HG03460 (cell line): ENCODE data around the gene ASB6.
"Not testable (repeated sequence)": the region's sequence is repeated elsewhere in the genome, so short reads cannot be mapped to it uniquely, and the experiment has no call there.

Source experiments
- ATAC-seq: cut with Tn5 transposase; IDR thresholded peaks from one replicate; pipeline ENCODE4 v1.9.1; 2021; ENCODE audit not compliant: unreplicated experiment

ASB6 gene

DNA sequence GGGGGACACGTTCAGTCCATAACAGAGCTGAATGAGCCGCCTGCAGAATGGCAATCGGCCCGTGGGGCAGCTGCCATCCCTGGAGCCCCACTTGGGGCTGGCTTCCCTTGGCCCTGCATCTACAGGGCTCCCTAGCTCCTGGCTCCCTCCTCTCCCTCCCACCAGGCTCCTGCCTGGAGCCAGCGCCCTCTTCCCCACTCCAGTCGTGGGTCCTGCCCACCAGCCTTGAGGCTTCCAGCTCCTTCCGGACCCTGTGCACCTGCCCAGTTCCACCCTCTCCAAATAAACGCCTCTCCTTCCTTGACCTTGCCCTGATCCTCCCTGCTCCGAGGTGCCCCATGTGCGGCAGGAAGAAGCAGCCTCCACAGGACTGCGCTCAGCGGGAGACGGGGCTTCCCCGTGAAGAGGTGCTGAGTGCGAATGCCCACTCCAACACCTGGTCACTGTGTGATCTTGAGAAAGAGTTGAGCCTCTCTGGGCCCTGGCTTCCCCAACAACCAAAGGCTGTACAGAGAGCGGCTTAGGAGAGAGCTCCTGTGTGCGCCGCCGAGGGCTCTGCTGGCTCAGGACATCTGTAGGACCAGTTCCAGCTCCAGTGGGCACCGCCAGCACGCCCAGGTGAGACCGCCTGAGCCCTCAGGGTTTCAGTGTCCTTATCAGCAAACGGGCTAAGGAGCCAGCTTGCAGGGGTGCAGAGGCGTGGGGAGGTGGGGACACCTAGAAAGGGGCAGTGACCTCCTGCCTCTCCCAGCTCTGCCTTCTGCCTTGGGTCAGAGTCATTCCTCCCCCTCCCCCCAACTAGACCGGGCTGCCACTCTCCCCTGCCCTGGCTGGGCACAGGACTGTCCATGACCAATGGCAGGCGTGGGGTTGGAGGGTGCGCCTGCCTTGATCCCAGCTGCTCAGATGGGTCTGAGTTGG is 33.1 kb downstream of the ASB6 start:
- ATAC-seq: no peak

DNA sequence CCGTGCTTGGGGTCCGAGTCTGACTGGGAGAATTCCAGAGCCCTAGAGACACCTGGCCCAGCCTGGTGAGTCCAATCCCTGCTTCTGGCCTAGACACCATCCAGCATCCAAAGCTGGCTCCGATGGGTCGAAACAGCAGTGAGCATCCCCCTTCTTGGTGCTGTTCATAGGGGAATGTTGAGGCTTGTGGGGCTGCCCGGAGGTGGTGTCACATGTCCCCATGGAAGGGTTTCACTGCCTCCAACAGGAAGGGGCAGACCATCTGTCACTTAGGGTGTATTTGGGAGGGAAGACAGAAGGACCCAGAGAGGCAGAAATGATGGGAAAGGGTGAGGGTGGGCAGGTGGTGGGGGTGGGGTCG is 34.9 kb downstream of the ASB6 start:
- no peak for ATAC-seq

DNA sequence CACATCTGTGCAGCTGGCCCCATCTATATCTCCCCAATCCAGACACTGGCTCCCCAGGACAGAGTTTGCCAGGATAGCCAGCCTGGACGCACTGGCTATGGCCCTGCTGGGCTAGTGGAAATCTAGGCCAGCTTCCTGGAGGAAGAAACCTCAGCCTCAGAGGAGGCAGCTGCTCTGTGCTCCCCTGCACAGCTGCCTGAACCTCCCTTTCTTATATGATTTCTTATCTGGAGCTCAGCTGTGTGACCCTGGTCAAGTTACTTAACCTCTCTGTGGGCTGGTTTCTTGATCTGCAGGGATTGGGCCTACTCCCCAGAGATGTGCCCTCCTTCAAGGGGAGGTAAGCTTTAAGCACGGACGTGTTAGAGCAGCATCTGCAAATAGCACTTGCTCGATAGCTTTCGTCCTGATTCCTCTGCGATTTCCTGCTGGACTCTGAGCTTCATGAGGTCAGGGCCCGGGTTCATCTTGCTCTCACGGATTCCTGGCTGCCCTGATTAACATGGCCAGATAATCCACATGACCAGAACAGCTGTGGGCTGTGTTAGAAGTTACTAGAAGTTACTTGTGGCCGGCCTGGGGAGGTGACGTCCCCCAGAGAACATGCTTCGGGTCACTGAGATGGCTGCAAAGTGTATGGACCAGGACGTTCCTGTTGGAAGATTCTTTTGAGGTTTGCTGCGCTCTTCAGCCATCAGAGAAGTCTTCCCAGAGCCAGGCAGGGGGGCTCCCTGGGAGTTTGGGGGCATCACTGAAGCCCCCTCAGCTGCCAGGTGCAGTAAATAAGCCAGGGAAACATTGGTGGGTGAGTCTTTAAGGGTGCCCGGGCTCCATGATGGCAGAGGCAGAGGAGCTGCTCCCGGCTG is 35.6 kb downstream of the ASB6 start:
- ATAC-seq: no peak

DNA sequence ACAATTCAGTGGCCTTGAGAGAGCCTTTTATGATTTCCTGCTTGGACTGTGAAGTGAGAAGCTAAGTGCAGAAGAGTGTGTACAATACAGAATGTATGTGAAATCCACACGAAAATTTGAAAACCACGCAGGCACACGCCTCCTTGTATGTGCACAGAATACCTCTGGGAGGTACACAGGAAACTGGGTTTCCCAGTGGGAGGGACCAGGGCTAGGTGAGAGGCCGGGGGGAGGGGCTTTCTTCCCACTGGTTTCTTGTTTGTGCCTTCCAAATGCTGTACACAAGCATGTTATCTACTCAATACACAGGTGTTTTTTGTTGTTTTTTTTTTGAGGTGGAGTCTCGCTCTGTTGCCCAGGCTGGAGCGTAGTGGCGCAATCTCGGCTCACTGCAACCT is 37.2 kb downstream of the ASB6 start:
- no peak for ATAC-seq

DNA sequence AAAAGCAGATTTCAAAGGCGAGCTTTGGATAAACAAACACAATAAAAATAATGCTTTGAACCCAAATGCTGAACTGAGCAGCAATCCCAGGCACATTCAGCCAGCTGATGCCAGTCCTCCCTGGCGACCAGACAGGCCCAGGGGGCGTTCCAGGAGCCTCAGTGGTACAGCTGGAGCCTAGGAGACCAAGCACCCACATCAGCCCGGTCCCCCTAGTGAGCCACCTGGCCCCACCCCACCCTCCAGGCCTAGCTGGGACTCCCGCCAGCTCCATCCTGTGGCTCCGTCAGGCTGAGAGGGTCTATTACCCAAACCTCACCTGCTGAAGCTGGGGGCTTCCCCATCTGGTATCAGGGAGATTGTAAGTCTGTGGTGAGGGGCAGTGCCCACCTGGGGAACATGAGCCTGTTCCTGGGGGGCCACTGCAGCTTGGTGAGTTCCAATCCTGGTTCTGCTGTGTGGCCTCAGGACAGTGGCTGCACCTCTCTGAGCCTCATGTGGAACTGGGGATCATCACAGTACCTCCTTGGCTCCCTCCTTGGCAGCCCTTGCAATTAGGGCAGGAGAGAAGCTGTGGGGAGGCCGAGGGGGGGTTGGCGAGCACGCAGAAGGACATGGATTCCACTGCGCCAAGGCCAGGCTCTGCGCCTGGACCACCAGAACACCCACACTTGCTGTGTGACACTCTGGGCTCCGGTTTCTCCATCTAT is 37.7 kb downstream of the ASB6 start:
- ATAC-seq: no peak

DNA sequence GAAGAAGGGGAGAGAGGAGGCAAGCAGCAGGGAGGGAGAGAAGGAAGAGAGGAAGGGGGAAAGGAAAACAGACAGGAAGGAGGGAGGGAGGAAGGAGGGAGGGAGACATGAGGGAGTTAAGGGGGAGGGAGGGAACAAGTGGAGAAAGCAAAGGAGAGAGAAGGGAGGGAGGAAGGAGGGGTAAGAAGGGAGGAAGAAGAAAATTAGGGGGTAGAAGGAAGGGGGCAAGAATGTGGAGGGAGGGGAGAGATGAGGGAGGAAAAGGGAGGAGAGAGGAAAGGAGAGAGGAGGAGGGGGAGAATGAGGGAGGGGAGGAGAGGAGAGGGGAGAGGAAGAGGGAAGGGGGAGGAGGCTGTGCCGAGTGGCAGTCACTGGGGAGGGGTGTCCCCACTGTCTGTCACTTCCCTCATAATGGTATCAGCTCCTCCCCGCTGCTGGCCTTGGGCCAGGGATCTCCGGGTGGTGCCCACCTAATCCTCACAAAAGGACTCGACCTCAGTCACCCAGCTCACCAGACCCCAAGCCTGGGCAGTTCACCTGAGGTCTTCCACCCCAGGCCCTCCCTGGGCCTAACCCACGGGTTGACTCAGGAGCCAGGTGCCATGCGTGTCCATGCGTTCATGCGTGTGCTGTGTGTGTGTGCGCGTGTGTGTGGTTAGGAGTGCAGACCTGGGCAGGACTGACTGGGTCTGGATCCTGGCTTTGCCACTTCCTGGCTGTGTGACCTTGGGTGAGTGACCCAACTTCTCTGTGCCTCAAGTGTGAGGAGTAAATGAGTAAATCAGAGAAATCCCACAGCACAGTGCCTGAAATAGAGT is 39.1 kb downstream of the ASB6 start:
- no peak for ATAC-seq

DNA sequence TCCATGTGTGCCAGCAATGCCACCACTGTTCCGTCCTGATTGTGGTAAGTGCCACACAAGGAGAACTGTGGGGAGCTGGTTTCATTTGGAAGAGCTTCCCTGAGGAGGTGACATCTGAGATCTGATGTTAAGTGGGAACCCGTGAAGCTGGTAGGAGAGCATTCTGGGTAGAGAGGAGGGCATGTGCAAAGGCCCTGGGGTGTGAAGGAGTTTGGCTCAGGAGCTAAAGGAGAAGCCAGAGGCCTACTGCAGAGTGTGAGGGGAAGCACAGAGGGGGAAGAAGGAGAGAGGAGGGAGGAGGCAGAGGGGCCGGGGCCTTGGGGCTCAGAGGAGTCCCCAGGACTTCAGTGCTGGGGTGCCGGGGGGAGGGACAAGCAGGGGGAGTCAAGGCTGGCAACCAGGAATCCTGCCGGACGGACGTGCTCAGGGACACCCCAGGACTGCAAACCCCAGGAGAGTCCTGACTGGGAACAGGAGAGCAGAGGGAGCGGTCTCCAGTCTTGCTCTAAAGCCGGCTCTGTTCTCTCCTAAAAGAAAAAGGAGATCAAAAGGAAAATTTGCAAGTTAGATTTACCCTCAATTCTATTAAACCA is 40.8 kb downstream of the ASB6 start:
- no peak for ATAC-seq

DNA sequence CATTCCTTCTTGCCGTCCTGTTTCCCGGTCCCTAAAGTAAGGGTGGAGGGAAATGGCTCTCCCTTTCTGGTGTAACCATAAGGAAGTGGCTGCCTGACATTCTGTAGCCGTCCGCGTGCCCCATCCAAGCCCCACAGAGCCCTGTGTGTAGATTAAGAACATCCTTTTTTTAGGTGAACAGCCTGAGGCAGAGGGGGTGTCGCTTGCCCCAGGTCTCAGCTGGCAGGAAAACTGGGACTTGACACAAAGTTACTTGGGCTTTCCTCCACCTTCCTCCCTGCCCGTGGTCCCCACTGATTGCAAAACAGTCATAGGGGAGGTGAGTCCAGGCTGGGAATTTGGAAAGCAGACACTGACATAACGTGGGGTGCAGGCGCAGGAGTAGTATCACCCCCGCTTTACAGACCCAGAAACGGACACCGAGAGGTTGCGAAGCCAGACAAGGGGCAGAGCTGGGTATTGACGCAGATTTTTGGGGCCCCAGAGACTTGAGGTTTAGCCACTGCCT is 43.8 kb downstream of the ASB6 start:
- no peak for ATAC-seq

DNA sequence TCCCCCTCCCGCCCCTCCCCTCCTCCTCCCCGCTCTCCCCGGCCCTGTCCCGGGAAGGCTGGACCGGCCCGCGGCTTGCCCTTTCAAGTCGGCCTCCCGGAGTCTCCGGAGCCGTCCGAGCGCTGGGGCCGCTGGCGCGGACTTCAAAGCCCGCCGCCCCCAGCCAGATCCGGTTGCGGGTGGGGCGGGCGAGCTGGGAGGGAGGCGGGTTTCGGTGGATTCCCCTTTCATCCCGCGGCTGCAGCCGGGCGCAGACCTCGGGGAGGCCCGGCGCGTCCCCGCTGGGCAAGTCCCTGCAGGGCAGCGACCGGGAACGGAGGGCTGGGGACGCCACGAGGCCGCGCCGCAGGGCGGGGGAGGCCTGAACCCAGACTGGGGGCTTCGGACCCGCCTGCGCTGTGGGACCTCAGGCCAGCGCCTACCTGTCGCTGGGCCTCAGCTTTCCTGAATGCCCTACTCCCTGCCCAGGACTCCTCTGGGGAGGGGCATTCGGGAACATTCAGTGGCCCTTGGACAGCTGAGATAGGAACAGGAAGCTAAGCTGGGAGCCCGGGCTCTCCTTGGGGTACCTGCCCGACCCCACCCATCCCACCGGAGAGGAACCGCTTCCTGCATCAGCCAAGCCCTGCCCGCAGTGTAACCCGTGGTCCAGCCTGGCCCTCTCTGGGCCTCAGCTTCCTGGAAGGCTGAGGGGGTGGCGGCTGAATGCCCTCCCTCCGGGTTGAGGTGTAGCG is 44.4 kb downstream of the ASB6 start:
- ATAC-seq: no peak

DNA sequence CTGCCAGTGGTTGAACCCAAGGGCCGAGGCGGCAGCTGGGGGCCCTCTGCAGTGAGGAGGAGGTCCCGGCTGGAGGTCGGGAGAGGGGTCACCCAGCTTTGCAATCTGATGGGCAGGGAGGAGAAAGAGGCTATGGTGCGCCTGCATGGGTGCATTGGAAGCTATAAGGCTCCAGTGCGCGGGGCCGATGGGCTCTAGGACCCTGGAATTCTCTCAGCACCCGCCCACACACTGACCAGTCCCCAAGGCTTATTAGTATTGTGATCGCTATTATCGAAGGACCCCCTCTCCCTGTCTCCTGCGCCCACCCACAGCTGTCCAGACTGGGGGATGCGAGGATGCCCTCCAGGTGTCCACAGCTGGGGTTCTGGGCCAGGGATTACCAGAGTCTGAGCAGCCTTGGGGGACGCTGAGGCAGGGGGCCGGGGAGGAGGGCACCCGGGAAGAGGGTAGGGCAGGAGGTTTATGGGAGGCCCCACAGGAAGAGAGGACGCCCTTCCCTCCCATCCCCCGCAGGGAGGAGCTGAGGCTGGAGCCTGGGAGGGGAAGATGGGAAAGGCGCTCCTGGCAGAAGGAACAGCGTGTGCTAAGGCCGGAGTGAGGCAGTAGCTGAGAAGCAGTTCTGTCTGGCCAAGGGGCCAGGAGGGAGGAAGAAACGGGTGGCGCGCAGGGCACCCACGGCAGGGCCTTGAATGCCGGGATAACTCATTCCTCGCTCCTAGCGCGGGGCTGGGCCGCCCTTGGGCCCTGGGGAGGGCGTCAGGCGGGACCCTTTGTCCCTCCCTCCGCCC is 45.2 kb downstream of the ASB6 start:
- no peak for ATAC-seq

DNA sequence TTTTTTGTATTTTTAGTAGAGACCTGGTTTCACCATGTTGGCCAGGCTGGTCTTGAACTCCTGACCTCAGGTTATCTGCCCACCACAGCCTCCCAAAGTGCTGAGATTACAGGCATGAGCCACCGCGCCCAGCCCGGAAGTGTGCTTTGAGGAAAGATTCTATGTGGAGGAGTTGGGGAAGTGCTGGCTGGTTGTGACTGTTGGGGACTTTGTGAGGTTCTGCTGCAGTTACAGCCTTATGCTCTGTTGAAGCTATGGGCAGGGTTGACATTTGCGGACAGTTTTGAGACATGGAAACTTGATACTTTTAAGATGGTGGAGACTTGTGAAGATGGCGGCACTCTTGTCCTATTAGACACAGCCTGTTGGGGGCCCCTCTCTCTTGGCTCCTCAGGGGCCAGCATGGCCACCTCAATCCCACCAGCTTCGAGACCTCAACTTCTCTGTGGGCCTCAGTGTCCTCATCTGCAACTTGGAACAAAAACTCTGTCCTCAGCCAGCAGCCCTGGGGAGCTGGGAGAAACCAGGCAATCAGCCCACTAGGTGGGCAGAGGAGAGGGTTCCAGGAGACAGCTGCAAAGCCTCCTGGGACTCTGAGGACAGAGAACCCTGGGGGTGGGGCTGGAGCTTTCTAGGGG is 45.9 kb downstream of the ASB6 start:
- no peak for ATAC-seq

DNA sequence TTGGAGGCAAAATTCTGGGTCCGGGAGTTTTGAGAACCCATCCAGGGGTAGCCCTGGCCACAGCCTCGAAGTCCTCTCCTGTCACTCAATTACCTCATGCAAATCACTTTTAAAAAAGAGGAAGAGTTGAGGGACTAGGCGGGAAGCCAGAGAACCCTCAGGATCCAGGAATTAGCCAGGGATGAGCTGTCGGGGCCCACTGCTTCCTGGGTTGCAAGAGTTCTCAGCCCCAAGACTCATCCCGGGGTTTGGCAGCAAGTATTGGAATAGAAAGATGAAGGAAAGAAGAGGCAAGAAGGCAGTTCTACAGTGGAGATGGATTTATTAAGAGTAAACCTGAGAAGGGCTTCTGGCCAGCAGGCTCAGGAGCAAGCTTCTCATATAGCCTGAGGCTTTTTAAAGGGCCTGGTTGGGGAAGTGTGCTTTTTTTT is 46.6 kb downstream of the ASB6 start:
- no peak for ATAC-seq

DNA sequence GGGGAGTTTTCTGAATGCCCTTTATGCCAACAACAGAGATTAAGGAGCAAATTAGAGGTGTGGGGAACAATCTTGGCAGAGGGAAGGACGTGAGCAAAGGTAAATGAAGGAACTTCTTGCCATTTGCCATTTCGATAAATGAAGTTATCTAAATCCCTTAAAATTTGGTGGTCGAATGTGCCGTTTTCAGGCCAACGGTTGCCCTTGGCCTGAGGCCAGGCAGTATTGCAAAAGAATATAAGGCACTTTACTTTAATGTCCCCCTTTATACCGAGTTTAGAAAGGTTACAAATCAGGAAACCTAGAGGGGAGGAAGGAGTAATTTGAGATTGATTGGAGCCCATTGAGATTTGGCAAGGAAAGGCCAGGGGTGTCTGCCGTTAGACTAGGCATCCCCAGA is 47.3 kb downstream of the ASB6 start:
- no peak for ATAC-seq

DNA sequence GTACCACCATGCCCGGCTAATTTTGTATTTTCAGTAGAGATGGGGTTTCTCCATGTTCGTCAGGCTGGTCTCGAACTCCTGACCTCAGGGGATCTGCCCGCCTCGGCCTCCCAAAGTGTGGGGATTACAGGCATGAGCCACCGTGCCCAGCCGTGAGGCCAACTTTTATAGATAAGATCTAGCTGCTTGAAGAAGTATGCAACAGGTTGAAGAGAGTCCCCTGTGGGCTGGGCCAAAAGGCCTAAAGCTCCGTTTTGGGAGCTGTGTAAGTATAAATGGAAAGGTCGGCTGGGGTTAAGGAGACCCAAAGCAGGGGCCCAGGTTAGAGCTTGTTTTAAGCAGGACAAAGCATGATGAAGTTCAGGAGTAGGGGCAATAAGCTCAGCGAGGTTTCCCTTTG is 49.2 kb downstream of the ASB6 start:
- not testable (repeated sequence) for ATAC-seq

DNA sequence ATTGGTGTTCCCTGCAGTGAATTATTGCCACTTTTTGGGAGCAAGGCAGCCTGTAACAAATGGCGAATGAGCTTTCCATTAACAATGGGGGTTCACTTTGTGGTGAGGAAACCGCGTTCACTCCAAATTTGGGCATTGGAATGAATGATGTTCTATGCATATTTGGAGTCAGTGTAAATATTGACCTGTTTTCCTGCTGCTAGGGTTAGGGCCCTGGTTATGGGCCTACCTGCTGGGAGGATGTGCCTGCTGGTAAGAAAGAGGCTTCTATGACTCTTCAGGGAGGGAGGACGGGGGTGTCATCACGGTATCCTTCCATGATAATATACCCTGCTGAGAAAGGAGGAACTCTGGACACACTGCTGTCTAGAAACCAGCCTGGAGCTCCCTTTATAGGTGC is 50.0 kb downstream of the ASB6 start:
- ATAC-seq: no peak

DNA sequence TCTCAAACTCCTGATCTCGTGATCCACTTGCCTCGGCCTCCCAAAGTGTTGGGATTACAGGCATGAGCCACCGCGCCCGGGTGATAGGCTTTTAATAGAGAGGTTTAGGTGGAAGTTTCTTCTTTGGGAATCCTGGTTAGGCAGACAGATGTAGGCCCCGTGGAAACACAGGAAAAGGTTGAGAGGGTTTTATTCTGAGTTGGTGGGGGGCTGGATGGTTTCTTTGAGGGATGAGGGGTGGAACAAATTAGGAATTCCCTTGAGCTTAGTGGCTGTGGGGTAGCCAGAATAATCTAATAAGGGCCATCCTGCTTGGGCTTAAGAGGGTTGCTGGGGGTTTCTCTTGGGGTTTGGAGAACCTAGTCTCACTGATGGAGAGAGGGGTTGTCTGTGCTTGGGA is 51.5 kb downstream of the ASB6 start:
- ATAC-seq: no peak

DNA sequence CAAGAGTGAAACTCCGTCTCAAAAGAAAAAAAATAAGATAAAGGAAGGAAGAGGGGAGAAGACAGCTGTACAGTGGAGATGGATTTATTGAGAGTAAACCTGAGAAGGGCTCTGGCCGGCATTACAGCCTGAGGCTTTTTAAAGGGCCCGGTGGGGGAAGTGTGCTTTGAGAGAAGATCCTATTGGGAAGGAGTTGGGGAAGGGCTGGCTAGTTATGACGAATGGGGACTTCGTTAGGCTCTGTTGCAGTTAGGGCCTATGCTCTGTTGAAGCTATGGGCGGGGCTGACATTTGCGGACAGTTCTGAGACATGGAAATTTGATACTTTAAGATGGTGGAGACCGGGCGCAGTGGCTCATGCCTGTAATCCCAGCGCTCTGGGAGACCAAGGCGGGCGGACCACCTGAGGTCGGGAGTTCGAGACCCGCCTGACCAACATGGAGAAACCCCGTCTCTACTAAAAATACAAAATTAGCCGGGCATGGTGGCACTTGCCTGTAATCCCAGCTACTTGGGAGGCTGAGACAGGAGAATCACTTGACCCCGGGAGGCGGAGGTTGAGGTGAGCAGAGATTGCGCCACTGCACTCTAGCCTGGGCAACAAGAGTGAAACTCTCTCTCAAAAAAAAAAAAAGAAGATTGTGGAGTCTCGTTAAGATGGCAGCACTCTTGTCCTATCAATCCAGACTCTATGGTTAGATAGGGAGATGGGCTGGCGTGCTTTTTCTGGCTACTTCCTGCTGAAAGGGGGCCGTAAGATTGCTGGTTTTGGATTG is 54.3 kb downstream of the ASB6 start:
- no peak for ATAC-seq
